ENCODE measurements around the gene MPRIP.
"Not testable (repeated sequence)": the region's sequence is repeated elsewhere in the genome, so short reads cannot be mapped to it uniquely, and the experiment has no call there.

The MPRIP gene

DNA sequence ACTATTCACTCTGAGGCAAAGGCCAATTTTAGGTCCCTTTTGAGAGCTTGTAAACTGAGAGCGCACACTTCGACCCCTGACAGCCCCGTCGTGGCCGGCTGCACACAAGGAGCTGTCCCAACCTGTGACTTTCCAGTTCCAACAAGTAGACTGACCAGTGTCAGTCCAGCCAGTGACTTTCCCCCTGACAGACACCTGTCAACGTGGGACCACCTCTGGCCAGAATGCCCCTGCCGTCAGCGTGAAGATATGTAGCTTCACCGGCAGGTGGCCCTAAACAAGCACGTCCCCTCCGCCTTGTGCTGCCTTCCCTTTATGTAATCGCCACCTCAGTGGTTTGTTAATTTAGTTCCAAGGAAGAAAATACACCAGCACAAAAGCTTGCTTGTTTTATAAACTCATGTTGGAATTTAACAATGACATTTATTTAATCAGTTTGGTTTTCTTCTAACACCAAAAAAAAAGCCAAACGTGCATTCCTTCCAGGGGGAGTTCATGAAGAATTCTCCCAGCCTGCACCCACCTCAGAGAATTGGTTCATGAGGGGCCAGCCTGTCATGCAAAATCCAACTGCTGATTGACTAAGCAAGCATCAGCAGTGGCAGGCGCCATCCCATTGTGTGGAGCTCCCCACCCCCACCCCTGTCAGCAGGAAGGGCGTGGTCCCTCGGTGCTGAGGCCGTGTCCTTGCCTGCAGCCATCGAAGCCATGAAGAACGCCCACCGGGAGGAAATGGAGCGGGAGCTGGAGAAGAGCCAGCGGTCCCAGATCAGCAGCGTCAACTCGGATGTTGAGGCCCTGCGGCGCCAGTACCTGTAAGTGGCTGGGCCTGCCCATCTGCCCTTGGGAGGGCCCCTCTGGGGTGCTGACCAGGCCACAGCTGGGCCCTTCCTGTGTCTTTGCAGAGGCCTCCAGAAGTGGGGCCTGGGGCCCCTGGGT lies 130.0 kb downstream of the MPRIP start:
- DNase-seq: peak; percentile 78

DNA sequence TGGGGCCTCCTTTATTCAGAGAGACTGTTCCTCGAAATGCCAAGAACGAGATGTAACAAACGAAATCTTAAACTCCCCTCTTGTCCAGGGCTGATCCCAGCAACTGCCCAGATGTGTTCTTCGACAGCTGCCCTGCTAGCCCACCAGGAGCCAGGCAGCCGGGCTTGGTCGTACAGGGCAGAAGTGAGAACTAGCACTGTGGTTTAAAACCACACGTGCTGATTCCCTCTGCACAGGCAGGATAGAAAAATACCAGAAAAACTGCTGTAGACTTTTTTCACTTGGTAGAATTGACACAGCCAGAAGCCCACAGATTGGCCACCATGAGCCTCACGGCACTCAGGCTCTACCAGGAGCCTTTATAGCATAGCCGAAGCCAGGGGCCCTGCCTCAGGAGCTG lies 130.7 kb downstream of the MPRIP start:
- DNase-seq: no peak

DNA sequence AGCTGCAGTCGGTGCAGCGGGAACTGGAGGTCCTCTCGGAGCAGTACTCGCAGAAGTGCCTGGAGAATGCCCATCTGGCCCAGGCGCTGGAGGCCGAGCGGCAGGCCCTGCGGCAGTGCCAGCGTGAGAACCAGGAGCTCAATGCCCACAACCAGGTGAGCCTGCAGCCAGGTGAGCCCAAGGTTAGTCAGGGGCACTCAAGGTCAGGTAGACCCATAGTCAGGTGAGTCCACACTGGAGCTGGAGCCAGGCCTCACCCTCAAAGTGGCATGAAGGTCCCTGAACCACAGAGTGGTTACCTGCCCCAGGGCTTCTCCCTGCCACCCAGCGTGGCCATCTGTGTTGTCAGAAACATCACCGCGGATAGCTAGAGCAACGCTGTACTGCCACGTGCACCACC lies 131.7 kb downstream of the MPRIP start:
- no peak for DNase-seq

DNA sequence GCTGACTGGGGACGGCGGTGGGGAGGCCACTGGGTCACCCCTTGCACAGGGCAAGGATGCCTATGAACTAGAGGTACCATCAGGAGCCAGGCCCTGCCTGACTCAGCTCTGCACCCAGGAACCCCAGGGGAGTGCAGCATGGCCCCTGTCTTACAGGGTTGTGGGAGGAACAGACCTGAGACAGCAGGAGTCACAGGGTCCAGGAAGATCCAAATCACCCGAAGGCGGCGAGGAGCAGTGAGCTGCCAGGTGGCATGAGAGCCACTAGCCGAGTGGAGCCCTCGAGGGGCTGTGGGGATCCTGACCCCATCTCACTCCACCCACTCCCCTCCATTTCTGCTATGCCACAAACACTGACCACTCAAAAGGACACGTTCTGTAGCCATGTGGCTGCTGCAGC lies 133.1 kb downstream of the MPRIP start:
- DNase-seq: no peak

DNA sequence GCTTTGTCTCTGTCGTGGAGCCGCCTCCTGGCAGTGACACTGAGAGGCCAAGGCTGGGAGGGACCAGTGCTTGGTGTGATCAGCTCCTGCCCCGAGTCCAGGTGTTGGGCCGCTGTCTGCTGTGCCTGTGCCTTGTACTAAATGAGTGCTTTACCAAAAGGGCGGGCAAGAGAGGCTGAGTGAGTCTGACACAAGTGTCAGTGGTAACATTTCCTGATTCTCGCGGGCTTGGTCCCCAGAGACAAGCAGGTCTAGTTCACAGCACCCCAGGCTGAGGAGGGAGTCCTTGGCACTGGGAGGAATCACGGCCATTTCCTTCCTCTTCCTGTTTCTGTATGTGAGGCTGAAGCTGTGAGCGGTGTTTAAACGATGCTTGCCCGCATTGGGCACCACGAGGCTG lies 133.7 kb downstream of the MPRIP start:
- no peak for DNase-seq

DNA sequence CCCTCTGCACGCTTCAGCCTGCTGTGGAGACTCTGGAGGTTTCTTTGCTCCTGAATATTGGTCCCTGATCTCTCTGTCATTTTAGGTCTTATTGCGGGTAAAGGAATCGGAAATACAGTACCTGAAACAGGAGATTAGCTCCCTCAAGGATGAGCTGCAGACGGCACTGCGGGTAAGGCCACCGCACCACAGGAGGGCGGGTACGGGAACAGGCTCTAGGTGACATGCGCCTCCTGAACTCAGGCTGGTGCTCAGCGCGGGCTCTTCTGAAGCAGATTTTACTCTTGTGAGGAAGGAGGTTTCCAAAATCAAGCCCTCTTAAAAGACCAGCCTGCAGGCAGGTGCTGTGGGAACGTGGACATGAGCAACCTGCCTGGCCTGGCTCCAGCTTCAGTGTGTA lies 134.1 kb downstream of the MPRIP start:
- no peak for DNase-seq

DNA sequence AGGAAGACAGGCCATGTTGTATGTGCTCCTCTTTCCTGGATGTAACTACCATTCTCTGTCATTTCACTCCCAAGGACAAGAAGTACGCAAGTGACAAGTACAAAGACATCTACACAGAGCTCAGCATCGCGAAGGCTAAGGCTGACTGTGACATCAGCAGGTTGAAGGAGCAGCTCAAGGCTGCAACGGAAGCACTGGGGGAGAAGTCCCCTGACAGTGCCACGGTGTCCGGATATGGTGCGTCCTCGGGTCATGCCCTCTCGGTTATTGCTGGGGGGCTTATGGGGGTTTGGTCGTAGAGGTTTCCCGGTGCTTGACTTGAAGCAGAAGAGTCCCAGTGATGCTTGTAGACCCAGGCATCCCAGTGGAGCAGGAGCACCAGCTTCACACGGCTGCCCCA lies 134.9 kb downstream of the MPRIP start:
- DNase-seq: no peak

DNA sequence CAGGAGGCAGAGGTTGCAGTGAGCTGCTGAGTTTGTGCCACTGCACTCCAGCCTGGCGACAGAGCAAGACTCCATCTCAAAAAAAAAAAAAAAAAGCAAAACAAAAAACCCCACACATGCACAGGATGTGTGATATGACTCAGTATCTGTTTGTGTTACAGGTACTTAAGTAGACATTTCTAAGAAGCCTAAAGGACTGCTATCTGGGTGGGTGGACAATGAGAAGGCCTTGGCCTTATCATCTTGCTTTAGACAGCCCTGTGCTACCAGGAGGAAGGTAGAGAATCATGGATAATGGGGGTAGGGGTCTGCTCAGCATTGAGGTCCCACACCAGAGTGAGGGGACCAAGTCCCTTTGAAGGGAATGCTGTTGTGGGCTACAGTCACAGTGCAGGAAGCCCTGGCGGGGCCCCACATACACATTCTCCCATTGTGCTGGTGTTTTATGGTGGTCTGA lies 137.1 kb downstream of the MPRIP start:
- no peak for DNase-seq

DNA sequence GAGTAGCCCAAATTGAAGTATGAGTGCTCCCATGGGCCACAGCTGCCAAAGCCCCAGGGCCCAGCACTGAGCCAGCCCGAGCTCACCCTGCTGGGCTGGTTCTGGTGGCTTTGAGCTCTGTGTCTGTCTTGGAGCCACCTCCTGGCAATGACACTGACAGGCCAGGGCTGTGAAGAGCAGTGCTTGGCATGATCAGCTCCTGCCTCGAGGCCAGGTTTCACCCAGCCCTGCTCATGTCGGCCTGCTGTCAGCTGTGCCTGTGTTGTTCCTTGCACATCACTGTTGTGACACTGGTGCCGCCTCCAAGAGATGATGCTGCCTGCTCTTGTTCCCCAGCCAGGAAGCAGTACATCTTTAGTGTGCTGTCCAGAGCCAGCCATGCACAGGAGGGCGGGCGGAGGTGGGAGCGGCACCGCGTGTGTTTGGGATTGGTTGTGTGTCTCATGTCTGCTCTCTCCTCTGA lies 137.9 kb downstream of the MPRIP start:
- DNase-seq: no peak

DNA sequence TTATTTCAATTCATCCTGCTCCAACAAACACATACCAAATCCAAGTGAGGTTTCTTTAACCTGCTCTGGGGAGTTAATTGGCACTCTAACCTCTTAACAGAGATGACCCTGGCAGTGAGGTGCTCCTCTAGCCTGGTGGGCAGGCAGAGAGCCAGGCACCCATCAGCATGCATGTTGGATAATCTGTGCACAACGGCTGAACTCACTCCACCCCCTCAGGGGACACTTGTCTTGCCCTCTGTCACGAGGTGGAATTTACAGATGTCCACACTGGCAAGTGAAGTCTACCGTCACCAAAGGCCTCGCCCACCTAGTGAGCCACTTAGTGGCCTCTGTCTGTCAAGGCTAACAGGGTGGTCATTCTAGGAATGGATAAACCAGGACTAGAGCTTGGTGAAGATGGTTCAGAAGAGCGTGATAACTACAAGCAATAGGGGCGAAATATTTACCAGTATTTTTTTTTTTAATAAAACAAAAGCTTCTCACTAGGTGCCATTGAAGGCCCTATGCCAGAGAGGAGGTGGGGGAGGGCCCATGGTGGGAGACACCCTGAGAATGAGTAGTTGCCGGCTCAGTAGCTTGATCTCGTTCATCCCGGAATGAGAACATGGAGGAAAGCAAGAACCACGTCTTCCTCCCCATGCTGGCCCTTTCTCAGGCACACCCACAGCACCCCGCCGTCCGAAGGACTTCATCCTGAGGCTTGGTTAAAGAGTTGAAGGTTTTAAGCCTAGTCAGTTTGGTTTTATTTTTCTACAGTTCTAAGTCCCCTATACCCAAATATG lies 138.7 kb downstream of the MPRIP start:
- DNase-seq: no peak

DNA sequence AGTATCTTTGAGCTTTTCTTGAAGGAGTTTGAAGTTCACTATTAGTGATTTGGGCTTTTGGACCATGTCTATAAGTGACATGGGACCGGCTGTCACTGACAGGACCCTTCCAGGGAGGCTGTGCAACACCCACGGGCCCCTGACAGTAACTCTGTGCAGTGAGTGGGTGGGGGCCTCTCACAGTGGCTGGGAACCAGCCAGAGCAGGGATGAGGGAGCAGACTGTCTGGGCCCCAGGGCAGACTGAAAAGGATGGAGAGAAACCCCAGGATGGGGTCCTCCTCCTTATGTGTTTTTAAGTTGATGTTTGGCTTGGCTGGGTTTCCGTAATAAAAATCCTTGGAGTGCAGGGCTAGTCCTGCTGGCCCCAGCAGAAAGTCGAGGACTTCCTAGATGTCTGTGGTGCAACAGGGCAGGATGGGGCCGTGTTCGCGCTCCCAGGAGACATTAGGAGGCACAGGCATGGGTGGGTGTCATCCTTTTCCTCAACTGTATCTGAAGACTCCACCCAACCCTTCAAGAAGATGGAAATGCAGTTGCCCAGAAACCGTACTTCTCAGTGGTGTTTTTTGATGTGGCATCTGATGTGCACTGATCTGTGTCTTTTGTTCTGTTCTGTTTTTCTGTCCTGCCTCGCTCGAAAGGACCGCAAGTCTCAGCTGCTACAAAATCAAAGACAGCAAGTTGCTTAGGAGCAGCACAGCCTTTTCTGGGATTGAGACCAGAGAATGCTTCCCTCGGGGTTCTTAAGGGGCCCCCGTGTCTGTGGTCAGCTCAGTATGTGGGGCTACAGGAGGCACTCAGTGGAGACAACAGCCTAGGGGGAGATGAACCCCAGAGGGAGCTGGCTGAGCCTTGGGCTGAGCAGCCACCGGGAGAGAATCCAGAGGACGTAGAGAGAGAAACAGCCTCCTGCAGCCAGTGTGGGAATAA lies 139.7 kb downstream of the MPRIP start:
- DNase-seq: no peak

DNA sequence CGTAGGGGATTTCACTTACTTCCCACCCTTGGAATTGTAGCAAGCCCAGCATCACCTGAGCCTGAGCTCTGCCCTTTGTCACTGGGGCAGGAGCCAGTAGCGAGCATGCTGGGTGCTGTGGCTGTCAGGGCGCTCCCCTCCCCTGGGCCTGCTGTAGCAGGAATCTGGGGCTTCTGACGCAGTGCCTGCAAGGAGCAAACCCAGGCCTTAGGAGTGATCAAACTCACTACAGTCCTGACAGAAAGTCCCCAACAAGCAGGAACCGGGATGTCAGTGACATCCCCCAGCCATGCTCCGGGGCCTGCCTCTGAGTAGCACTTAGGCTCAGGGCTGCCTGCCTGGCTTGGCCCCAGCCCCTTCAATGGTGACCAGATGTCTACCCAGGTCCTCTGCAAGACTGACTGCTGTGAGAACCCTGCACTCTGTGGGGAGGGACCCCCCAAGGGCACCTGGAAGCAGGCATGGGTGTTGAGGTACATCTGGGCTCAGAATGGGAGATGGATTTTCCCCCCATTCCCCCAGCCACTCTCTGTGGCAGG lies 140.4 kb downstream of the MPRIP start:
- peak; percentile 18 for DNase-seq

DNA sequence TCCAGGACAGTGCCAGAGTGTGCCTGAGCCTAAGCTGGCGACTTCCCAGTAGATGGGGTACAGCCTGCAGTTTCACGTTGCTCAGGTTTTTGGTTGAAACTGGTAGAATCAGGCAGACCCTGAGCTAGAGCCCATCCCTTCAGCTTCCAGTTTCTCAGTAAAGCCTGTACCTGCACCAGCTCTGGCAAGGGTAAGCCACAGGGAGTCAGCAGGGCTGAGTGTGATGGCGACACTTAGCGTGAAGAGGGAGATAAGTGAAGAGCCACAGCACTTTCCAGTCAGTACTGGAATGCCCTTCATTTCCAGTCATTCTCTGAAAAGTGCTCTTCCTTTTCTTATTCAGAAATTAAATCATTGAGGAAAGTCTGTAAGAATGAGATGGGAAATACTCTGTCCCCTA lies 141.5 kb downstream of the MPRIP start:
- DNase-seq: no peak

DNA sequence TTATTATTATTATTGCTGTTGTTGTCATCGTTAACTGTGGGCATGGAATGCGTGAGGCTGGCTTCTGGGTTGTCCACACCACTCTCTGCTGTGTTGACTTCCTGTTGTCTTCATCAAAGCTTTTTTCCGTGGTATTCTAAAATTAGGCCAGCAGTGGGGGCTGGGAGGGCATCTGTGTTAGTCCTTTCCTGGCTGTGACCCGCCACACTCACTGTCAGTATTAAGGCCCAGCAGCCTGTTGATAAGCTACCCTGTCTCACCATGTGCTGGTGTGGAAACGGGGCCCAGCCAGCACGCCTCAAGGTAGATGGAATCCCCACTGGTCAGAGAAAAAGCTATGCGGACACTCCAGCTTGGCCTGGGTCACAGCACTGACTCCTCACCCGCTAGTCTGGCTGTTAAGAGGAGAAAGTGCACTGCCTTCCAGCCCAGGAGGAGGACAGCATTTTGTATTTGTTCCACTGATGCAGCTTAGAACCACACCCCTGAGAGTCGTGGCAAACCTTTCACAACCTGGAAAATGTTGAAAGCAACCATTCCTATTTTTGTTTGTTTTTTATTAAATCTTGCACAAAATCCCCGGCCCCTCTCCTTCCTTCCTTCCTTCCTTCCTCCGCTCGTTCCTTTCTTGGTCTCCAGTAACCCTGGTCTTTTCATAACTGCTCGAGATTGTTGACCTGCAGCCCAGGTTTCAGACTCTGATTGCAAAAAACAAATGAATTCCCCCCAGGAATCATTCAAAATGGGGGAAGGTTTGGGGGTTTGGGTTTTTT lies 142.9 kb downstream of the MPRIP start:
- not testable (repeated sequence) for DNase-seq

DNA sequence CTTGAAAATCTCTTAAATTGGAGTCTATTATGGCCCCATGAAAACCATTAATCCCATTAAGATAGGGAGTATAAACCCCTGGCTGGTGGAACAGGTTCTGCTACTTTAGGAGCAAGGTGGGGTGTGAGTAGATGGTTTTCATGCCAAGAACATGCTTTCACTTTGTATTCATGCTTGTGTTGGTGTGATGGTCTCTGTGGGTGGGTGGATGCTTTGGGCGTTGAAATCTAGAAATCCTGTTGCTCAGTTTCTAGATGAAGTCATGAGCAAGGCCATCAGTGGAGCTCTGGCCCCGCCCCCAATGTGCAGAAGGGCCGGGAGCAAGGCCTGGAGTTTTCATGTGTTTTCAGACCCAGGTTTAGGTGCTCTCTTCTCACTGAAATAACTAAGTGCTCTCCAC lies 143.8 kb downstream of the MPRIP start:
- no peak for DNase-seq

DNA sequence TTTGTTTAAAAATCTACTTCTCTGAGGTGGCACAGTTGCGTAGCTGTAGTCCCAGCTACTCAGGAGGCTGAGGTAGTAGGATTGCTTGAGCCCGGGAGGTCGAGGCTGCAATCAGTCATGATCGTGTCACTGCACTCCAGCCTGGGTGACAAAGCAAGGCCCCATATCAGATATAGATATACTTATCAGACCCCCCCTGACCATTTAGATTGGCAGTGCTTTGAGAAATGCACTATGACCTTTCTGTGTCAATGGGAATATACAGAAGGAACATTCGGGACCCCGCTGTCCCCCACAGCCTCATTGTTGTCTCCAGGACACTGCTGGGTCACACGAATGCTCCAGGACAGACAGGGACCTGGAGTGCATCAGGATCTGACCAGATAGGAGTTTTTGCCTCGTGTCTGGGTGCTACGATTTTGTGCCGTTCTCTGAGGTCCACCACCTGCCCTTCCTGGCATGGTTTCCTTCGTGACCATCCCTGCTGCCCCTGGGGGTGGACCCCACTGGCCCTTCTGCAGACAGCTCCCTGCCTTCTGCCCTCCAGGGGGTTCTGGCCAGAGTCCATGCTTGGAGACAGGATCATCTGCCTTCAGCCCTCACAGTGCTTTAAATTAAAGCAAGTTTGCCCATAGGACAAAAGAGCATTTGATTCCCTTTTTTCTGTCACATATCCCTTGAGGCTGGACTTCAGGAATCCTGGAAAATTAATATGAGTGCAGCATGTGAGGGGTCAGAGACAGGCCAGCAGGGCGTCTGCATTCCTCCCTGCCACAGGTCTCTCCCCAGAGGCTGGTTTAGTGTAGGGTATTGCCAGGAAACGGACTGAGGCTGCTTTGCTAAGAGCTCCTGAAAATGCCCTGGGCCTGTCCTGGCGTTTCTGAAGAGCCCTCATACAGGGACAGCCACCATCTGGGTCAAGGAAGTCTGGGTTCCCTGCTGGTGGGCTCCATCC lies 144.6 kb downstream of the MPRIP start:
- DNase-seq: no peak

DNA sequence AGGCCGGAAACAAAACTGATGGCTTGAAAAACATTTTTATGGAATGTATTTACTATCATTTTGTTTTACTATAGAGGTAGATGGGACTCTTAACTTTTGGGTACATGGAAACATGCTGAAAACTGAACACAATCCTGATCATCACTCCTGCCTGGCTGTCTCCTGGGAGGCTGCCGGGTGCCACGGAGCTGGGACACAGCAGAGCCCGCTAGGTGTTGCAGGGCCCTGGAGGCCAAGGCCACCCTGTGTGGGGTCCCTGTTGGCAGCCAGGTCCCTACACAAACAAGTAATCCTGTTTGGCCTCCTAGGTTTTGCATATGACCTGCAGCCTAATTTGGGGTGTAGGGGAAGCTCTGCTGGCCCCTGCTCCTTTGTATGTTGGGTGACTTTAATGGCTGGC lies 146.3 kb downstream of the MPRIP start:
- DNase-seq: no peak

DNA sequence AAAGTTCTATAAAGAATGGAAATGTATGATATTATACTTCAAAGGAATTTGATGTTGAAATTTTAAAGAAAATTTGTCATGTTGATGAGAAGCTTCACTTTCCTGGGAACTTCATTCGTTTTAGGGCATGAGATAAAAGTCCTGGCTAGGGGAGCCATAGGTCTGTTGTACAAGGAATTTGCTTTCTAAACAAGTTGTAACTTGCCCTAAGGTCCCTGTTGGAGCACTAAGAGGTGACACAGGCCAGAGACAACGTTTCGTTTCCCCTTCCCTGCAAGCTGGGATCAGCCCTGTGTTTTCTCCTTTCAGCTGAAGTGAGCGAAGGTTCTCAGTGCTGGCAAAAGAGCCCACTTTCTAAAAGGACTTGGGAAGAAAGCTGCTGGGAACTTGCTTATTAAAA lies 147.3 kb downstream of the MPRIP start:
- DNase-seq: no peak

DNA sequence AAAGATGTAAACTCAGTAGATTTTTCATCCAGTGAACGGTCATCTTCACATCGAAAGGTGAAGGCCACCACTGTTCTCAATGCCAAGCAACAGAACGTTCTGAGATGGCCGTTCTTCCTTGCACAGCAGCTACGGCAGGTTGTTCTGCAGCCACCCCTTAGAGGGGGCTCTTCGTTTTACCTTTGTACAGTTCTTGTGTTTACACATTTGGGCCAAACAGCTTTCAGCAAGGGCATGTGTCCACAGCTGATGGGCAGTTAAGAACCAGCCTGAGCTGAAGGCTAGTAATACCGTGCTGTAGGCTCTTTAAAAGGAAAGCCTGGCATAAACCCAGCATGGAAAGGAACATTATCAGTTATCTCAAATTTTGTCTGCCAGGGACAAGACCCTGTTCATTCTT lies 147.9 kb downstream of the MPRIP start:
- DNase-seq: no peak

DNA sequence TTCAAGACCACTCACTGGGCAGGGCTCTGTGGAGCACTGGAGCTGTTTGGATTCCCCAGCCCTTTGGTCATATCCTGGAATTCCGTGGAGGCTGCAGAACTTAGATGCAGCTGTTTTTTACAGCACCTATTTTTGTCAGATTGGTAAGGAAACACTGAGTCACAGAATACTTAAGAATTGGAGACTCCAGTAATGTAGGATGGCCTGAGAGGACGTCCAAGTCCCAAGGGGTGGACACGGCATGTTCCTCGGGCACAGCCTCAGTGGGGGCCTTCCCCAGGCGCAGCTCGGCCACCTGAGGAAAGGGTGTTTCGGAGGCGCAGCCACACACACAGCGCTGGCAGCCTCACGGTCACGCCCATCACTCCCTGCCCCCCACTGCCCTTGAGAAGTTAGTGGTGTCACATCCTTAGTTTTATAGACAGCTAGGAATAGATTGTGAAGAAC lies 149.1 kb downstream of the MPRIP start:
- DNase-seq: no peak
